HG02943 (cell line): ENCODE measurements around the gene KCNIP3.
"Not testable (repeated sequence)": the region's sequence is repeated elsewhere in the genome, so short reads cannot be mapped to it uniquely, and the experiment has no call there.

ENCODE experiments used
- ATAC-seq: cut with Tn5 transposase; IDR thresholded peaks from one replicate; pipeline ENCODE4 v1.9.1; 2021; ENCODE audit warnings: mild to moderate bottlenecking, low read depth, moderate library complexity; ENCODE audit not compliant: unreplicated experiment

Gene KCNIP3

DNA sequence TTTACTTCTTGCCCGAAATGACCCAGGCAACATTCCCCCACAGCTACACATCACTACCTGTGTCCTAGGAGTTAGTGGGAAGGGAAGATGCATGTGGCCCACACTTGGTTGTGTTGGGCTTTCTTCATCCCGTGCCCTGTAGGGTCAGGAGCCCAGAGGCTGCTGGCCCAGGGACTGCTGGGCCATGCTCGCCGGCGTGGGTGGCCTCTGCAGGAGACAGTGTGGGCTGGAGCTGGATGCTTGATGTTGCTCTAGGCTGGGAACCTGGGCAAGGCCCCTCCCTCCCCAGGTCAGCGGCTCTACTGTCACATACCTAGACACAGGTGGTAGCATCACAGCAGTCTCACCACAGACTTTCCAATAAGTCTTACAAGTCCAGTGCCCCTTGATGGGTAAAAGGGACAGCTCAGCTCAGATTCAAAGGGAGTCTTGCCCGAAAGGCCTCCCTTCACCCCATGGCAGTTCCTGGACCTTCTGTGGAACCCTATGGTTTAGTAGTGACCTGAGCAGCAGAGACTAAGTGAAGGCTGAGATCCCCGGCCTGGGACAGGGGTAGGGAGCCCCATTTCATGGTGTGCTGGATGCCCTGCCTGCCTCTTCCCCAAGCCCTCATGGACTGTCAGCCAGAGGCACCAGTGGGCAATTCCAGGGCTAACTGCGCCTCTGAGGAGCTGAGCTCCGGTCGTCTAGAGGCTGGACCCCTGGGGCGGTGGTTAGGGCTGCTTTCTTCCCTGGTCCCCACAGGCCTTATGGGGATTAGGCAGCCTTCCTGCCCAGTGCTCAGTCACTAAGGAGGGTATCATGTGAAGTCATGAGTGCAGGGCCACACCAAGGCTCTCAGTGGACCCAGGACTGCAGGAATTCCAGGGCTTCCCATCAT lies 59.9 kb downstream of the KCNIP3 start:
- no peak for ATAC-seq

DNA sequence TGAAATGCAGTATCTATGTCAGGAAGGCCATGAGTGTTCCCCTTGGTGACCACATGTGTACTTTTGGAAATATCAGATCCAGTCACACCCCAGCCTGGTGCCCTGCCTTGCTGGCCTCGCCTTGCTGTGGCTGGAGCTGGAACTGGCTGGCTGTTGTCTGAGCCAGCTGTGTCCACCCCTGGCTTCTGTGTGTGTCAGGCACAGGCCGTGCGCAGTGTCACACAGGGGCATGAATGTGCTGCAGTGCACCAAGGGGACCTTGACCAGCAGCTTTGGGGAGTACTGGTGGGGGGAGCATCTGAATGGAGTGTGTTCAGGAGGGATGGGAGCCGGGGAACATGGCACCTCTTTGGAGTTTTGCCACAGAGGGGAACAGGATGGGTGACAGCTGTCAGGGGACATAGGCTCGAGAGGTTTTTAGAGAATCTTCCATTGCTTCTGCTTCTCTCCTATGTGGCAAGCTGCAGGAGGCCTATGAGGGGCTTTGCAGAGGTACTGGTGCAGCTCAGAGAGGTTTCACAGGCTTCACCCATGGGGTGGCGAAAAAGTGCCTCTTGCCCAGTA lies 60.7 kb downstream of the KCNIP3 start:
- ATAC-seq: no peak

DNA sequence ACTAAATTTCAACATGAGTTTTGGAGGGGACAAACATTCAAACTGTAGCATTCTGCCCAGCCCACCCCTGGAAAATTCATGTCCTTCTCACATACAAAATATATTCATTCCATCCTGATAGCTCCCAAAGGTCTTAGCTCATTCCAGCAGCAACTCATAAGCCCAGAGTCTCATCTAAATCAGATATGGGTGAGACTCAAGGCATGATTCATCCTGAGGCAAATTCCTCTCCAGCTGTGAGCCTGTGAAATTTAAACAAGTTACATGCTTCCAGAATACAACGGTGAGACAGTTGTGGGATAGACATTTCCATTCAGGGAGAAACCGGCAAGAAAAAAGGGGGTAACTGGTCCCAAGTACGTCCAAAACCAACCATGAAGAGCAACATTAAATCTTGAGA lies 61.9 kb downstream of the KCNIP3 start:
- ATAC-seq: no peak

DNA sequence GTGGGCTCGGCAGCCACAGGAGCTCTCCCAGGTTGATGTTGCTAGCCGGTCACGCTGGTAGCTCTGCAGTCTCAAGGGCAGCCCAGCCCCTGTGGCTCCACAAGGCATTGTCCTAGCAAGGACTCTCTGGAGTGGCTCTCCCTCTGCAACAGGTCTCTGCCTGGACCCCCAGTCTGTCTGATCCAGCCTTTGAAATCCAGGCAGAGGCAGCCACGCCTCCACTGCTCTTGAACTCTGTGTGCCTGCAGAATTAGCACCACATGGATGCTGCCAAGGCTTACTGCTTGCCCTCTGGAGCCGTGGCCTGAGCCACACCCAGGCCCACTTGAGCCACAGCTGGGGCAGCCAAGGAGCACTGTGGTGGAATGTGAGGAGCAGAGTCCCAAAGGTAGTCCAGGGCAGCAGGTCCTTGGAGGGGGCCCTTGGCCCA lies 62.4 kb downstream of the KCNIP3 start:
- no peak for ATAC-seq

DNA sequence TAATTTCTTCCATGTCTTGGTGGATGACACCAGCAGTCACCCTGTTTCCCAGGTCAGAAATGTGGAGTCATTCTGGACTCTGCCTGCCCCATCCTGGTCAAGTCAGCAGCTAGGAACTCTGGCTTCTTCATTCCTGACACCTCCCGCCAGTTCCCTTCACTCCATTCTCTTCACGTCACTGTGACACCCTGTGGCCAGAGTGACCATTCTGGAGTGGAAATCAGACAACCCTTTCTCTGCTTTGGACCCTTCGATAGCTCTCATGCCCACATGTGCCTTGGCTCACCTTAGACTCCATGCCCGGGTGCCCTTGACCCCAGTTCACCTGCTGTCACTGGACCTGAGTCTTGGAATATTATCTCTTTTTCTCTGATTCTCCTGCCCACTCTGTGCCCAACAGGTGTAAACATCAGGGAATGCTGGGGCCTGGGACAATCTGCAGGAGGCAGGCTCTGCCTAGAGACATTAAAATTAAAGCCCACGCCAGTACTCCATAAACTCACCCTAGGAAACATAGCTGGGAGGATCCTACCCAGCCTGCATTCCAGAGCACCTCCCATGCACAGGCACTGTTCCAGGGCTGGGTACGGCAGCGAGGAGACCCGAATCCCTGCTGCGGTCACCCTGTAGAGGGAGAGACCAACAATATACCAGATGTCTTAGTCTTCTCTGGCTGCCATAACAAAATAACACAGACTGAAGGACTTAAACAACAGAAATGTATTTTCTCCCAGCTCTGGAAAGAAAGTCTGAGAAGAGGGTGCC lies 64.3 kb downstream of the KCNIP3 start:
- ATAC-seq: no peak

- no peak for ATAC-seq
Measured at GRCh38 chr2:95362486-95362885, 65.3 kb downstream of the KCNIP3 start.

- ATAC-seq: no peak
Measured at GRCh38 chr2:95366514-95366913, 69.4 kb downstream of the KCNIP3 start.

GRCh38 chr2:95372216-95372829 lies 75.2 kb downstream of the KCNIP3 start:
- ATAC-seq: no peak

DNA sequence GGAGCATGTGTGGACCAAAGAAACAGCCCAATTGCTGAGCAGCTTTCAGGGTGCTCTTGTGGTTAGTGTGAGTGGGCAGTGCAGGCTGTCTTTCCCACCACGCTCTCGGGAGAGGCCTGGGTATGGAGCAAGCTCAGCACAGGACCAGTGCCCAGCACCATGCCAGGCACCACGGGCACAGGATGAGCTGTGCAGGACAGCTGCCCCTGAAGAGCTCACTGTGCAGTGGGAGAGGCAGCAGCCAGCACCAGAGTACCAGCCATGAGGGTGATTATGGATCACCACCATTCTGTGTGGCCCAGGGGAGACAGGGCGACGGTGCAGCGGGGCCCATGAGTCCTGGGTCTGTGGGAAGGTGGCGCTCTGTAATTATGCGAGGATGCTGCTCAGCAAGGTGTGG lies 75.7 kb downstream of the KCNIP3 start:
- ATAC-seq: no peak

DNA sequence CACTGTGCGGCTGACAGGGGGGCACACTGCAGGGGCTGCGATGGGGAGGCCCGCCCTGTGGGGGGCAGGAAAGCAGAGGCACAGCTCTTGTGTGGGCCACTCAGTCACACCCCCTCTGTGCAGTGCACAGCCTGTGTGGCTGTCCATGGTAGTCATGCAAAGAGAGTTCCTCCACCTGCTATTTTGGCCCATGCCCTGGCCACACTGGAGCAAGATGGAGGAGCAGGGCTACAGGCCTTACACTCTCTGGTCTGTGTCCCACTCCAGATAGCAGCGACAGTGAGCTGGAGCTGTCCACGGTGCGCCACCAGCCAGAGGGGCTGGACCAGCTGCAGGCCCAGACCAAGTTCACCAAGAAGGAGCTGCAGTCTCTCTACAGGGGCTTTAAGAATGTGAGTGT lies 76.9 kb downstream of the KCNIP3 start:
- no peak for ATAC-seq

DNA sequence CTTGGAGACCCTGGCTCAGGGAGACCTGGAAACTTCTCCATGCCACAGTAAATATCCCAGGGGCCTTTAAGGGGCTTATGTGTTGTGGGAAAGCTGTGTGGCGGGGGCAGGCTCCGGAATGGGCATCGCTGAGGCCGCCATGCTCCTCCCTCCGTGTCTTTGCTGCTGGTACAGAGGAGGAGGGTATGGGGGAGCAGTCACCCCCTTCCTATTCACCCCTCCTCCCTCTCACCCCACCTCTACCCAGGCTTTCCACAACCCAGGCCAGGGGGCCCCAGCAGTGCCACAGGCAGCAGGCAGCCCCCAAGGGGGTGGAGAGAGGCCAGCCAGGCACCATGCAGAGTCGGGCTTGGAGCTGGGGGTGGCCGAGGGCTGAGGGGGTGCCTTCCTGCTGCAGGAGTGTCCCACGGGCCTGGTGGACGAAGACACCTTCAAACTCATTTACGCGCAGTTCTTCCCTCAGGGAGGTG lies 77.3 kb downstream of the KCNIP3 start:
- ATAC-seq: no peak

- no peak for ATAC-seq
Measured at GRCh38 chr2:95374921-95375471, 77.8 kb downstream of the KCNIP3 start.

GRCh38 chr2:95375532-95376150 lies 78.5 kb downstream of the KCNIP3 start:
- no peak for ATAC-seq

- no peak for ATAC-seq
Measured at GRCh38 chr2:95376311-95377215, 79.4 kb downstream of the KCNIP3 start.

DNA sequence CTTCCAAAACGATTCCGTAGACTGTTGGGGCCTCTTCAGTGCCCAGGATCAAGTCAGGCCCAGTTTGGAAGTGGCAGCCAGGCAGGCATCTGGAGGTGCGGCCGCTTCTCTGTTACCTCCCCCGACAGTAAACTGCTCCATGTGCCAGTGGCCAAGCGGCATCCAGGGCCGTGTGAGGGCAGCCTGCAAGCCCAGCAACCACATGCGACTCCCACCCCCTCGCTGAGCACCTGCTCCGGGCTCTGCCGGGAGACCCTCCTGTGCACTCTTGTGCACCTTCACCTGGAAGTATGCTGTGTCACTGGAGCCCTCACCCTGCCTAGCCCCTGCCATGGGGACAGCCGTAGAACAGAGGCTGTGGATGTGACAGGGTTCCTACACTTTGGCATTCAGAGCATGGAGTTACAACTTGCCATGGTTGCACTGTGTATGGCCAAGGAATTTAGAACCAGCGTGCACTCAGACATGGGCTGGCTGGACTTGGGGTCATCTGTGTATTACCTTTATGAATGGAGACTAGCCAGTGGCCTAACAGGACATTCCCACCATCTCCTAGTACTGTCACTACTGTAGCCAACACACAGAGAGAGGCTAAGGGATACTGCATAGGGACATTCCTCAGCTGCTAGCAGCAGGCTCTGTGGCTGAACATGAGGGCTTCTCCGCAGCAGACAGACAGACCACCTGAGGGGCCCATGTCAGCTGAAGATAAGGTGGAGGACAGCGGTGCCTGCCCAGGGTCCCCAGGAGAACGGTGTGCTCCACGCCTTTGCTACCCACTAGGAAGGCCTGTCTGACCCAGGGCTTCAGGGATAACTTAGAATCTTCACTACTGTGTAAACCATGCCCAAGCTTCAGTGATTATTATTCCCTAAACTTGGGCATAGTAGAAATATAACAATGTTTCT lies 80.3 kb downstream of the KCNIP3 start:
- ATAC-seq: no peak

DNA sequence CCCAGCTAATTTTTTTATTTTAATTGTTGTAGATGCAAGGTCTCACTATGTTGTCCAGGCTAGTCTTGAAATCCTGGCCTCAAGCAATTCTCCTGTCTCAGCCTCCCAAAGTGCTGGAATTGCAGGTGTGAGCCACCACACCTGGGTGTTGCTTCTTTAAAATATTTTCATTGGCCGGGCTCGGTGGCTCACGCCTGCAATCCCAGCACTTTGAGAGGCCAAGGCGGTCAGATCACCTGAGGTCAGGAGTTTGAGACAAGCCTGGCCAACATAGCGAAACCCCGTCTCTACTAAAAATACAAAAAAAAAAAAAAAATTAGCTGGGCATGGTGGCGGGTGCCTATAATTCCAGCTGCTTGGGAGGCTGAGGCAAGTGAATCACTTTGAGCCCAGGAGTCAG lies 81.1 kb downstream of the KCNIP3 start:
- not testable (repeated sequence) for ATAC-seq

- no peak for ATAC-seq
Measured at GRCh38 chr2:95379371-95379831, 82.3 kb downstream of the KCNIP3 start.

DNA sequence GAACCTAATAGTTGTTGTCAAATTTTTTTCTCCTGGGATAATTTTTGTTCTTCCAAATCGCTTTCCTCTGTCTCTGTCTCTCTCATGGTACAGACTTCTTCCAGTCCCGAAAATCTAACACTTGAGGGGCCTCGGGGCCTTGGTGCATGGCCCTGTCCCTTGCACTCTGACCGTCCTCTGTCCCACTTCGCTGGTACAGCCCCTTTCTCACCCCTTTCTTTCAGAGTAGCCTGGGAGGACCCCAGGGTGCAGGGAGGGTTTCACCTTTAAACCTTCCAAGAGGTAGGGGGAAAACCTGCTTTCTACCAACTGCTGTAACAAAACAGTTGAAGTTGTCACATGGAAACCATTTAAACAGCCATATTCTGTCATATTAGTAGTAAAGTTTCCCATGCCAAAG lies 83.1 kb downstream of the KCNIP3 start:
- ATAC-seq: no peak
